Pulmonary artery endothelial cell (primary cell): ENCODE measurements around the gene COX14. TPM values are rescaled to one million over a fixed set of nuclear protein-coding genes. Genes with fewer than 3 reads are reported as not detected.
"Not testable (repeated sequence)": the region's sequence is repeated elsewhere in the genome, so short reads cannot be mapped to it uniquely, and the experiment has no call there.

Experiments used
- DNase-seq: peaks from one replicate; pipeline ENCODE4 v3.0.0-alpha.2; 2011; ENCODE audit warnings: low read depth, low spot score
- total RNA-seq: library from RNA; depleted of rRNA; stranded (reverse); fragments of >200 nt; gene quantifications from 2 replicates; pipeline ENCODE4 v1.2.3, GENCODE V29; 2014

COX14 gene
- total RNA-seq, 1 donor from 2014 or later, result 41.5 TPM

GRCh38 chr12:50107416-50108268 lies 4.4 kb upstream of the COX14 start:
- DNase-seq, result no peak

GRCh38 chr12:50109319-50109718 lies 2.7 kb upstream of the COX14 start:
- no peak for DNase-seq

- no peak for DNase-seq
These were observed 1.8 kb upstream of the COX14 start for GRCh38 chr12:50110127-50110761.

GRCh38 chr12:50110762-50111351 lies 1.2 kb upstream of the COX14 start:
- no peak for DNase-seq

GRCh38 chr12:50111395-50111692 lies 692 bp upstream of the COX14 start:
- no peak for DNase-seq

- DNase-seq, result no peak
These were observed 601 bp downstream of the COX14 start for GRCh38 chr12:50112456-50113218.

- DNase-seq, result no peak
These were observed 5.1 kb downstream of the COX14 start for GRCh38 chr12:50117057-50117622.

- DNase-seq, result no peak
These were observed 7.4 kb downstream of the COX14 start for GRCh38 chr12:50119387-50119786.

- DNase-seq, result no peak
These were observed 8.5 kb downstream of the COX14 start for GRCh38 chr12:50120521-50120920.

- no peak for DNase-seq
These were observed 8.9 kb downstream of the COX14 start for GRCh38 chr12:50120953-50121352.

- no peak for DNase-seq
These were observed 9.6 kb downstream of the COX14 start for GRCh38 chr12:50121641-50122040.

GRCh38 chr12:50123203-50123602 lies 11.2 kb downstream of the COX14 start:
- DNase-seq, result no peak

GRCh38 chr12:50127546-50127945 lies 15.5 kb downstream of the COX14 start:
- DNase-seq, result no peak

GRCh38 chr12:50129290-50129689 lies 17.3 kb downstream of the COX14 start:
- no peak for DNase-seq

GRCh38 chr12:50132505-50133135 lies 20.6 kb downstream of the COX14 start:
- DNase-seq, result no peak

- no peak for DNase-seq
These were observed 31.0 kb downstream of the COX14 start for GRCh38 chr12:50142993-50143392.

- no peak for DNase-seq
These were observed 33.4 kb downstream of the COX14 start for GRCh38 chr12:50145439-50145838.

- DNase-seq, result no peak
These were observed 35.2 kb downstream of the COX14 start for GRCh38 chr12:50147281-50147680.

- DNase-seq, result not testable (repeated sequence)
These were observed 36.0 kb downstream of the COX14 start for GRCh38 chr12:50148011-50148410.

GRCh38 chr12:50149311-50149710 lies 37.3 kb downstream of the COX14 start:
- DNase-seq, result no peak

- DNase-seq, result no peak
These were observed 39.1 kb downstream of the COX14 start for GRCh38 chr12:50151047-50151687.
